Activated CD8-positive, alpha-beta T cell treated with anti-CD3 and anti-CD28 coated beads for 36 hours (primary cell): ENCODE results near the gene SERGEF. TPM values are rescaled to one million over a fixed set of nuclear protein-coding genes. Genes with fewer than 3 reads are reported as not detected.
A peak's percentile ranks its signal among the peaks of the same experiment; 100 is the strongest.

Experiments used
- ATAC-seq: fragments of 200-7000 bp; cut with Tn5 transposase; one replicate; pipeline ENCODE4 v1.10.0; 2021; ENCODE audit warnings: mild to moderate bottlenecking, moderate library complexity
- CTCF ChIA-PET: fragments of 350-600 bp; sonication (Branson Sonifier 250); formaldehyde crosslinking; loops from one replicate; lab custom pipeline; 2021; ENCODE audit warnings: antibody characterized with exemption; lab: Charles Lee
- POLR2A ChIA-PET: fragments of 350-600 bp; sonication (Branson Sonifier 250); formaldehyde crosslinking; loops from one replicate; lab custom pipeline; 2021; ENCODE audit warnings: antibody characterized with exemption; lab: Charles Lee
- DNase-seq: peaks from one replicate; pipeline ENCODE4 v3.0.0-alpha.2; 2020
- H3K27ac Mint-ChIP-seq: one replicate; pipeline ENCODE4 v1.8.0; 2021; ENCODE audit warnings: mild to moderate bottlenecking, mixed read lengths
- H3K27me3 Mint-ChIP-seq: one replicate; pipeline ENCODE4 v1.8.0; 2021; ENCODE audit warnings: mixed read lengths
- H3K36me3 Mint-ChIP-seq: one replicate; pipeline ENCODE4 v1.8.0; 2021; ENCODE audit warnings: low read depth, mixed read lengths
- H3K4me1 Mint-ChIP-seq: one replicate; pipeline ENCODE4 v1.8.0; 2021; ENCODE audit warnings: low read depth, mixed read lengths
- H3K4me3 Mint-ChIP-seq: one replicate; pipeline ENCODE4 v1.8.0; 2021; ENCODE audit warnings: mild to moderate bottlenecking, moderate library complexity, mixed read lengths
- H3K9me3 Mint-ChIP-seq: one replicate; pipeline ENCODE4 v1.8.0; 2021; ENCODE audit warnings: mixed read lengths
- CTCF ChIP-seq: fragments of 200-600 bp; IDR thresholded peaks from one replicate; pipeline ENCODE4 v1.8.0; 2022; ENCODE audit warnings: antibody characterized with exemption, mild to moderate bottlenecking
- intact Hi-C: fragments of 100-400 bp; cut with micrococcal nuclease; formaldehyde crosslinking; loops from one replicate; pipeline ENCODE4 v1.10.0; 2022
- total RNA-seq, 2 experiments: library from RNA; stranded (reverse); gene quantifications; one replicate each; pipeline ENCODE4 v1.2.3, GENCODE V29; 2021

The SERGEF gene
- total RNA-seq, 2 experiments from 2014 or later = 56.2 to 64.4 TPM

- POLR2A ChIA-PET = no interaction called here
- no peak overlapping the region for H3K27ac Mint-ChIP-seq
- intact Hi-C loops = no loop called here
- peaks cover 27% of the 10 kb centered on the region for H3K36me3 Mint-ChIP-seq
- TF ChIP-seq CTCF = peak; percentile 86
- DNase-seq (peak; percentile 54), ATAC-seq (peak; percentile 83)
- CTCF ChIA-PET = interaction anchor here (0.6 to 6.3 kb wide), 18 partner anchors 10 to 738 kb away, joined by 3 to 31 read pairs (median 4); partner anchors contain the start of gene SAAL1
- H3K4me1 Mint-ChIP-seq = peaks cover 2% of the 10 kb centered on the region
- no peaks in the 10 kb centered on the region for H3K27me3 Mint-ChIP-seq
- no peaks in the 10 kb centered on the region for H3K9me3 Mint-ChIP-seq
- H3K4me3 Mint-ChIP-seq = no peak overlapping the region
Measured at GRCh38 chr11:17991783-17992433, 20.9 kb downstream of the SERGEF start.

GRCh38 chr11:17989306-17989705 lies 23.5 kb downstream of the SERGEF start:
- Mint-ChIP-seq H3K9me3 (no peaks in the 10 kb centered on the region), H3K4me3 (no peak overlapping the region), H3K27me3 (no peaks in the 10 kb centered on the region), H3K4me1 (peaks cover 2% of the 10 kb centered on the region), H3K36me3 (peaks cover 34% of the 10 kb centered on the region), H3K27ac (no peak overlapping the region)
- POLR2A ChIA-PET = no interaction called here
- no peak for TF ChIP-seq CTCF
- CTCF ChIA-PET = interaction anchor here (0.7 to 6.3 kb wide), 8 partner anchors 11 to 258 kb away, joined by 3 to 31 read pairs (median 4); partner anchors contain the start of genes SAAL1 and SERGEF
- ATAC-seq = no peak
- intact Hi-C loops = no loop called here
- DNase-seq = no peak

- ATAC-seq = no peak
- DNase-seq = no peak
- Mint-ChIP-seq H3K4me3 (no peak overlapping the region), H3K27ac (no peak overlapping the region), H3K36me3 (peaks cover 42% of the 10 kb centered on the region), H3K4me1 (peaks cover 2% of the 10 kb centered on the region), H3K9me3 (no peaks in the 10 kb centered on the region), H3K27me3 (no peaks in the 10 kb centered on the region)
- POLR2A ChIA-PET = no interaction called here
- CTCF ChIA-PET = interaction anchor here (1.2 to 6.3 kb wide), 6 partner anchors 10 to 257 kb away, joined by 4 to 31 read pairs (median 8); partner anchors contain the start of gene SERGEF
- no peak for TF ChIP-seq CTCF
- intact Hi-C loops = no loop called here
Measured at GRCh38 chr11:17988465-17988864, 24.4 kb downstream of the SERGEF start.

- TF ChIP-seq CTCF = no peak
Measured at GRCh38 chr11:17987826-17988225, 25.0 kb downstream of the SERGEF start.

DNA sequence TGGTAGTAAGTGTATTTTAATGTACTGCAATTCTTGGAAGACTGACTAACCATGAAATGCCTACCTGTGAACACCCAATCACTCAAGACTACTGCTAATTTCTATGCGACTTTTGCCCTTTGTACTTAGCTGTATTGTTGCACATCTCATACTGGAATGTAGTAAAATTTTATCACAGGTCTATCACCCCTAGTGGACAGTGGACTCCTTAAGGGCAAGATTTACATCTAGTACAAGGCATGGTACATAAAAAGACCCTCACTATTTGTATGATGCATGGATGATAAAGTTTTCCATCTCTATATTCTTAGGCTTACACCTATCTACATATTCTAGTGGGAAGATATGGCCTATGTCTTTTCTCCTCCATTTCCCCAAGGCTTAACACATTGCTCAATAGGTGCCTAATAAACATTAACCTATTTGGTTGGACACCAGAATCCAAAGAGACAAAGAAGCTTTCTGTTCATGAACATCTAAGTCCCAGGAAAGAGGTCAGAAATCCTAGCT lies 26.1 kb downstream of the SERGEF start:
- no peak for DNase-seq
- no peak overlapping the region for H3K27ac Mint-ChIP-seq
- no peak for TF ChIP-seq CTCF
- peak; percentile 58 for ATAC-seq
- no peaks in the 10 kb centered on the region for H3K27me3 Mint-ChIP-seq
- no peaks in the 10 kb centered on the region for H3K4me1 Mint-ChIP-seq
- intact Hi-C loops = no loop called here
- H3K9me3 Mint-ChIP-seq = no peaks in the 10 kb centered on the region
- ChIA-PET CTCF (interaction anchor here (0.6 to 6.3 kb wide), 9 partner anchors 8 to 256 kb away, joined by 3 to 31 read pairs (median 4); no protein-coding TSS in a partner anchor), POLR2A (interaction anchor here (0.9 kb wide), 1 partner anchor 275 kb away, joined by 3 read pairs; no protein-coding TSS in a partner anchor)
- H3K36me3 Mint-ChIP-seq = peaks cover 53% of the 10 kb centered on the region
- no peak overlapping the region for H3K4me3 Mint-ChIP-seq

More at GRCh38 chr11:17987826-17988225, 25.0 kb downstream of the SERGEF start:
- Mint-ChIP-seq H3K9me3 (no peaks in the 10 kb centered on the region), H3K36me3 (peaks cover 47% of the 10 kb centered on the region), H3K27ac (no peak overlapping the region), H3K27me3 (no peaks in the 10 kb centered on the region), H3K4me3 (no peak overlapping the region), H3K4me1 (peaks cover 2% of the 10 kb centered on the region)
- DNase-seq = no peak
- CTCF ChIA-PET = interaction anchor here (0.5 to 6.3 kb wide), 7 partner anchors 9 to 341 kb away, joined by 3 to 31 read pairs (median 6); partner anchors contain the start of gene SERGEF
- POLR2A ChIA-PET = no interaction called here
- intact Hi-C loops = no loop called here
- ATAC-seq = no peak
